Muscle layer of colon (tissue), 2 donors: ENCODE results near the gene OPRD1.
"Not testable (repeated sequence)": the region's sequence is repeated elsewhere in the genome, so short reads cannot be mapped to it uniquely, and the experiment has no call there.

Experiments
- H3K27ac ChIP-seq: one replicate; pipeline ENCODE4 v1.7.0; 2013; ENCODE audit warnings: low read depth, mild to moderate bottlenecking, low read length, moderate library complexity
- H3K27me3 ChIP-seq, 2 donors: one replicate each; pipeline ENCODE4 v1.7.0; 2013; ENCODE audit warnings: low read length in 2 of 2, mild to moderate bottlenecking in 2 of 2; ENCODE audit not compliant: insufficient read depth in 2 of 2, control insufficient read depth in 1 of 2
- H3K36me3 ChIP-seq: one replicate; pipeline ENCODE4 v1.7.0; 2013; ENCODE audit warnings: mild to moderate bottlenecking, low read length; ENCODE audit not compliant: insufficient read depth
- H3K4me1 ChIP-seq: one replicate; pipeline ENCODE4 v1.7.0; 2013; ENCODE audit warnings: mild to moderate bottlenecking, low read length; ENCODE audit not compliant: insufficient read depth
- H3K4me3 ChIP-seq, 2 donors: one replicate each; pipeline ENCODE4 v1.7.0; 2013; ENCODE audit warnings: low read length in 2 of 2, low read depth in 1 of 2, mild to moderate bottlenecking in 1 of 2, moderate library complexity in 1 of 2
- H3K9ac ChIP-seq: one replicate; pipeline ENCODE4 v1.7.0; 2013; ENCODE audit warnings: low read length
- H3K9me3 ChIP-seq: one replicate; pipeline ENCODE4 v1.7.0; 2013; ENCODE audit warnings: mild to moderate bottlenecking, low read length
- donor health status: abdominal sarcoma.
- donor health status: Adenocarcinoma of cecum.

The OPRD1 gene

GRCh38 chr1:28824061-28824460 is 12.1 kb downstream of the OPRD1 start:
- H3K36me3 ChIP-seq, H3K9ac ChIP-seq, H3K27ac ChIP-seq, H3K27me3 ChIP-seq, H3K4me3 ChIP-seq, H3K4me1 ChIP-seq, H3K9me3 ChIP-seq: not testable (repeated sequence)

DNA sequence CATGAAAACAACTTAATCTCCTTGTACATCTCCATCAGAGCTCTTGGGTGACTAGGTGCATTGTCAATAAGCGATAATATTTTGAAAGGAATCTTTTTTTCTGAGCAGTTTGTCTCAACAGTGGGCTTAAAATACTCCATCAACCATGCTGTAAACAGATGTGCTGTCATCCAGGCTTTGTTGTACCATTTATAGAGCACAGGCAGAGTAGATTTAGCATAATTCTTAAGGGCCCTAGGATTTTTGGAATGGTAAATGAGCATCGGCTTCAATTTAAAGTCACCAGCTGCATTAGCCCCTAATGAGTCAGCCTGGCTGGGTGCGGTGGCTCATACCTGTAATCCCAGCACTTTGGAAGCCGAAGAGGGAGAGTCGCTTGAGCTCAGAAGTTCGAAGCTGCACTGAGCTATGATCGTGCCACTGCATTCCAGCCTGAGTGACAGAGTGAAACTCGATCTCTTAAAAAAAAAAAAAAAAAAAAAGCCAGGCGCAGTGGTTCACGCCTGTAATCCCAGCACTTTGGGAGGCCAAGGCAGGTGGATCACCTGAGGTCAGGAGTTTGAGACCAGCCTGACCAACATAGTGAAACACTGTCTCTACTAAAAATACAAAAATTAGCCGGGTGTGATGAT is 16.4 kb downstream of the OPRD1 start:
- H3K4me1 ChIP-seq, H3K27ac ChIP-seq, H3K4me3 ChIP-seq, H3K9ac ChIP-seq, H3K36me3 ChIP-seq, H3K27me3 ChIP-seq, H3K9me3 ChIP-seq: not testable (repeated sequence)

DNA sequence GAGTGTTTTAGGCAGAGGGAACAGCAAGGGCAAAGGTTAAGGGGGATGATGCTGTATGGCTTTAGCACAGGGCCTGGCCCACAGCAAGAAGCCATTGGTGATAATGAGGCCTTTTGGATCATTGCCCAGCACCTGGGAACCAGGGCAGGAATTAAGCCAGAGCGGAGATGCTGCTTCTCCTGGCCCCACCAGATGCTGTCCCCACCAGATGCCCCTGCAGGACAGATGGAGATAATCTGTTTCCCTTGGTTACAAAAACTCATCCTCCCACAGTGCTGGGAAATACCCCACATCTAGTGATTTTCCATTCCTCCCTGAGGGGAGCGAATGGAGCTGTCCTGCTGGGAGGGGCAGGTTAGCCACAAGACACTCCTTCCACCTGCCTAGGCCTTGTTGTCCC is 18.8 kb downstream of the OPRD1 start:
- no peak overlapping the region for H3K9ac ChIP-seq
- H3K9me3 ChIP-seq, result no peaks in the 10 kb centered on the region
- no peaks in the 10 kb centered on the region for H3K27me3 ChIP-seq
- H3K36me3 ChIP-seq, result no peaks in the 10 kb centered on the region
- no peak overlapping the region for H3K27ac ChIP-seq
- no peak overlapping the region for H3K4me3 ChIP-seq
- no peaks in the 10 kb centered on the region for H3K4me1 ChIP-seq

GRCh38 chr1:28832966-28833365 is 21.0 kb downstream of the OPRD1 start:
- H3K4me1 ChIP-seq, result no peaks in the 10 kb centered on the region
- H3K27ac ChIP-seq, result no peak overlapping the region
- H3K4me3 ChIP-seq, result no peak overlapping the region
- no peak overlapping the region for H3K9ac ChIP-seq
- H3K36me3 ChIP-seq, result no peaks in the 10 kb centered on the region
- no peaks in the 10 kb centered on the region for H3K9me3 ChIP-seq
- no peaks in the 10 kb centered on the region for H3K27me3 ChIP-seq

DNA sequence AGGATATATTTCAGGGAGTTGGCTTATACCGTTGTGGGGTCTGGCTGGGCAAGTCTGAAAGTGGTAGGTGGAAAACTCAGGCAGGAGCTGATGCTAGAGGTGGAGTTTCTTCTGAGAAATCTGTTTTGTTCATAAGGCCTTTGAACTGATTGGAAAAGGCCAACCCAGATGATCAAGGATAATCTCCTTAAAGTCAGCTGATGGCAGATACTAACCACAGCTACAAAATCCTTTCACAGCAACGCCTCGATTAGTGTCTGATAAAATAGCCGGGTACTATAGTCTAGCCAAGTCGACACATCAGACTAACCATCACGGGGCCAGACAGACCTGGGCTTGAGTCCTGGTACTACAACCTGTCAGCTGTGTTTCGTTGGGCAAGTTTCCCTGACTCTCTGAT is 21.4 kb downstream of the OPRD1 start:
- no peak overlapping the region for H3K4me3 ChIP-seq
- no peaks in the 10 kb centered on the region for H3K36me3 ChIP-seq

DNA sequence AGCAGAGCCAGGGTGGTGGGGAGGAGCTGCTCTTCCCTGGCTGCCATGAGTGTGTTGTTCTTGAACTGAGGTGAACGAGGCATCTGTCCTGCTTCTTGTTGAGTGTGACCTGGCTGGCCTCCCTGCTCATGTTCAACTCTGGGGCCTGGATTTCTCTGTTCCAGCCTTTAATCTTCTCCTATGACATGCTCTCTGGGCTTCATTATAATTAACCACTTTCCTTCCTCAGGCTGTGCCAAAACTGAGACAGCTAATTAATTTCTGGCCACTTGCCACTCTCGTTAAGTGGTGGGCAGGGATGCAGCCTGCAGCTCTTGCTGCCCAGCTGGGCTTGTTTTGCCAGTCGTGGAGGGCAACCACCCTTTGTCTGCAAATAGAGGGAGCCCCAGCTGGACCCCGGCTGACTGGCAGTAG is 23.3 kb downstream of the OPRD1 start:
- H3K4me1 ChIP-seq, result no peaks in the 10 kb centered on the region
- H3K27ac ChIP-seq, result no peak overlapping the region
- no peaks in the 10 kb centered on the region for H3K36me3 ChIP-seq
- H3K9me3 ChIP-seq, result no peaks in the 10 kb centered on the region
- no peak overlapping the region for H3K4me3 ChIP-seq
- no peaks in the 10 kb centered on the region for H3K27me3 ChIP-seq
- no peak overlapping the region for H3K9ac ChIP-seq

More for the DNA sequence above, 21.4 kb downstream of the OPRD1 start:
- H3K27me3 ChIP-seq, result no peaks in the 10 kb centered on the region
- H3K27ac ChIP-seq, result no peak overlapping the region
- H3K4me1 ChIP-seq, result no peaks in the 10 kb centered on the region
- no peak overlapping the region for H3K9ac ChIP-seq
- H3K9me3 ChIP-seq, result no peaks in the 10 kb centered on the region

- no peak overlapping the region for H3K27ac ChIP-seq
- H3K9ac ChIP-seq, result no peak overlapping the region
- no peaks in the 10 kb centered on the region for H3K27me3 ChIP-seq
- H3K4me3 ChIP-seq, result no peak overlapping the region
- H3K36me3 ChIP-seq, result no peaks in the 10 kb centered on the region
- H3K9me3 ChIP-seq, result no peaks in the 10 kb centered on the region
- no peaks in the 10 kb centered on the region for H3K4me1 ChIP-seq
These were observed 24.5 kb downstream of the OPRD1 start for GRCh38 chr1:28836421-28836956.

- Histone ChIP-seq H3K4me3 (no peak overlapping the region), H3K27ac (no peak overlapping the region), H3K36me3 (no peaks in the 10 kb centered on the region), H3K9ac (no peak overlapping the region), H3K27me3 (no peaks in the 10 kb centered on the region), H3K9me3 (no peaks in the 10 kb centered on the region), H3K4me1 (no peaks in the 10 kb centered on the region)
These were observed 29.1 kb downstream of the OPRD1 start for GRCh38 chr1:28840928-28841544.

DNA sequence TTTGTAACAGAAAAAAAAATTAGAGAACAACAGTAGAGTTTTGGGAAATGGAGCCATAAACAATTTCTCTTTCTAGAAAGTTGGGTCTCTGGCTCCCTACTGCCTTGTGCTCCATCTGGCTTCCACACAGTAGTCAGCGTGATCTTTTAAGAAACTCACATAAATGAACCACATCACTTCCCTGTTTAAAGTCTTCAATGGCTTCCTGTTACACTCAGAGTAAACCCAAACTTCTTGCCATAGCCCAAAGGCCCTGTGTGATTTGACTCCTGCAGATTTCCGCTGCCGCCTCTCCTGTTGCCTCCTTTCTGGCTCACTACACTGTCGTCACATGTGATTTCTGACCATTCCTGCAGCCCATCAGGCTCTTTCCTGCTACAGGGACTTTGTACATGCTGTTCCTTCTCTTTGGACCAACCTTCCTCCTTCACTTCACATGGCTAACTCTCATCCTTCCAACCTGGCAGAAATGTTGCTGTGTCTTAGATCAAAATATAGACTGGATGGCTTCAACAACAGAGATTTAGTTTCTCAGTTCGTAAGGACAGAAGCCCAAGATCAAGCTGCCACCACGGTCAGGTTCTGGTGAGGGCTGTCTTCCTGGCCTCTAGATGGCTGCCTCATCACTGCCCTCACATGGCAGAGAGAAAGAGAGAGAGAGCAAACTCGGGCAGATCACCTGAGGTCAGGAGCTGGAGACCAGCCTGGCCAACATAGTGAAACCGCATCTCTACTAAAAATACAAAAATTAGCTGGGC is 34.0 kb downstream of the OPRD1 start:
- no peak overlapping the region for H3K27ac ChIP-seq
- H3K9ac ChIP-seq, result no peak overlapping the region
- no peaks in the 10 kb centered on the region for H3K4me1 ChIP-seq
- H3K27me3 ChIP-seq, result no peaks in the 10 kb centered on the region
- H3K9me3 ChIP-seq, result no peaks in the 10 kb centered on the region
- no peaks in the 10 kb centered on the region for H3K36me3 ChIP-seq
- H3K4me3 ChIP-seq, result no peak overlapping the region

DNA sequence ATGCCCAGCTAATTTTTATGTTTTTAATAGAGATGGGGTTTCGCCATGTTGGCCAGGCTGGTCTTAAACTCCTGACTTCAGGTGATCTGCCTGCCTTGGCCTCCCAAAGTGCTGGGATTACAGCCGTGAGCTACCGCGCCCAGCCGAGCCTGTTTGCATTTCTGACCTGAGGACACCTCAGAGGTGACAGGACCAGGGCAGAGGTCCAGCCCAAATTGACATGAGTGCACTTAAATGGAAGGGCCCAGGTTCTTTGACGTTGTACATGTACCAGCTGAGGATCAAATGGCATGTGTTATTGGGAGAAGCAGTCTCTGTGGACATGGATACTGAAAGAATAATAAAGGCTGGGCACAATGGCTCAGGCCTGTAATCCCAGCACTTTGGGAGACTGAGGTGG is 35.2 kb downstream of the OPRD1 start:
- not testable (repeated sequence) for H3K9ac ChIP-seq, H3K9me3 ChIP-seq, H3K4me1 ChIP-seq, H3K36me3 ChIP-seq, H3K27ac ChIP-seq, H3K4me3 ChIP-seq, H3K27me3 ChIP-seq

DNA sequence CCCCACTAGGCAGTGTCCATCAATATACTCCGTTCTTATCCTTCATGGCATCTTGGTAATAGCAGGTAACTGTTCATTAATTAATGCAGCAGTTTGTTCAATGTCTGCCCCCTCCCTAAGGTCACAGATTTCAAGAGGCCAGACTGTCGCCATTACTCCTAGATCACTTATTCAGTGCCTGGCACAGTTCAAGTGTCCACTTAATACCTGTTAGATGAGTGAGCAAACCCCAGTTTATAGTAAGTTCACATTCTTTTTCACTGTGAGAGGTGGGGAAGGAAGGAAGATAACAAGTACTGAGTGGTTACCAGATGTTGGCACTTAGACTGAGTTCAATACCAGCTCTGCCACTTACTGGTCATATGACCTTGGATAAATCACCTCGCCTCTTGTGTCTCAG is 36.4 kb downstream of the OPRD1 start:
- no peak overlapping the region for H3K9ac ChIP-seq
- H3K4me3 ChIP-seq, result no peak overlapping the region
- no peaks in the 10 kb centered on the region for H3K36me3 ChIP-seq
- no peaks in the 10 kb centered on the region for H3K27me3 ChIP-seq
- H3K27ac ChIP-seq, result no peak overlapping the region
- no peaks in the 10 kb centered on the region for H3K4me1 ChIP-seq
- no peaks in the 10 kb centered on the region for H3K9me3 ChIP-seq
